ENCODE results near the gene CDC5L.

DNA sequence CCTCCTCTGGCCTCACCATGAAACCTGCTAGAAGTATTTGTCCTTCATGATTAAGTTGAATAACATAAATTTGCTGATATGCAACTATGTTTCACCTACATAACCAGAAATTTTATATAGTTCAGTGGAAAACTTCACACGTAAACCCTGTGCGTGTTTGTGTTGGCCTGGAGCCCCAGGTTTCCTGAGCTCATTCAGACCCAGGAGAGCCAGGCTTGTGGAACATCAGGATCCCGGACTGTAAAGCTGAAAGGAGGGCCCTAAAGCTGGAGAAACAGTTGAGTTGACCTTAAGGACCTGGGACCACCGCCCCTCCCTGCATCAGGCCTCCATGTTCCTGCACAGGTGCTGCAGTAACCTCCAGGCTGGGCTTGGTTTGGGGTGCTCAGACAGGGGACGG is 48.2 kb upstream of the CDC5L start:
- TF ChIP-seq POLR2AphosphoS5 (IDR thresholded peaks at IDR 0.05; ENCODE audit: borderline replicate concordance, low read depth, low read length), result no peak
- no peak for TF ChIP-seq EZH2 (IDR thresholded peaks at IDR 0.05)
- TF ChIP-seq FOXP2 (optimal IDR thresholded peaks at IDR 0.05; ENCODE audit: control extremely low read depth, extremely low read length, insufficient read depth), result no peak

Data from SK-N-MC (cell line).